Ishikawa (cell line): ENCODE measurements around the gene TRPM3.
"Not testable (repeated sequence)": the region's sequence is repeated elsewhere in the genome, so short reads cannot be mapped to it uniquely, and the experiment has no call there.

Source experiments
- CEBPB ChIP-seq: IDR thresholded peaks from 2 replicates; pipeline ENCODE4 v1.6.1; 2012
- EGR1 ChIP-seq: IDR thresholded peaks from 2 replicates; pipeline ENCODE4 v1.6.1; 2012
- EP300 ChIP-seq: IDR thresholded peaks from 2 replicates; pipeline ENCODE4 v1.6.1; 2012; ENCODE audit warnings: borderline replicate concordance
- MAX ChIP-seq: IDR thresholded peaks from 2 replicates; pipeline ENCODE4 v1.6.1; 2012
- NFIC ChIP-seq: IDR thresholded peaks from 2 replicates; pipeline ENCODE4 v1.6.1; 2012
- REST ChIP-seq: IDR thresholded peaks from 2 replicates; pipeline ENCODE4 v1.6.1; 2012; ENCODE audit warnings: low read depth, mild to moderate bottlenecking
- TAF1 ChIP-seq: IDR thresholded peaks from 2 replicates; pipeline ENCODE4 v1.6.1; 2012; ENCODE audit warnings: low read depth, mild to moderate bottlenecking
- TCF12 ChIP-seq: IDR thresholded peaks from 2 replicates; pipeline ENCODE4 v1.6.1; 2012; ENCODE audit warnings: low read depth
- USF1 ChIP-seq: IDR thresholded peaks from 2 replicates; pipeline ENCODE4 v1.6.1; 2012
- YY1 ChIP-seq: IDR thresholded peaks from 2 replicates; pipeline ENCODE4 v1.6.1; 2012; ENCODE audit warnings: low read depth
- ZBTB7A ChIP-seq: IDR thresholded peaks from 2 replicates; pipeline ENCODE4 v1.6.1; 2012; ENCODE audit warnings: low read depth

- TF ChIP-seq TAF1, EGR1, YY1, MAX, CEBPB, TCF12, USF1, NFIC, EP300, ZBTB7A, REST: not testable (repeated sequence)
Measured at GRCh38 chr9:70629080-70629685, 492.2 kb downstream of the TRPM3 start.
